Activated T-cell treated with anti-CD3 and anti-CD28 coated beads, Interleukin-2, amount 50 U/mL, for 72 hours (primary cell): ENCODE data around the gene STARD5. TPM values are rescaled to one million over a fixed set of nuclear protein-coding genes. Genes with fewer than 3 reads are reported as not detected.

Experiments
- total RNA-seq, 2 donors: library from RNA; stranded (reverse); gene quantifications; one replicate each; pipeline ENCODE4 v1.2.3, GENCODE V29; 2022

Gene STARD5
- total RNA-seq, 2 donors from 2014 or later = 9.0 to 10.3 TPM

Other genes starting within 250 kb of the STARD5 start
- gene CFAP161, start 189.9 kb downstream of the STARD5 start, total RNA-seq = under 1 TPM in 1 of 2 donors, not detected in 1; 0.48 TPM
- 10 to 100 TPM; 50.9 to 63.2 TPM for gene IL16, start 127.3 kb downstream of the STARD5 start, total RNA-seq
- gene TMC3, start 50.1 kb upstream of the STARD5 start, total RNA-seq = not detected